HL-60/S4 treated with phorbol 12-myristate 13-acetate at 8.2 ng/mL for 4 days and 3 days (cell line): ENCODE measurements around the gene FFAR1.

ENCODE experiments used
- in situ Hi-C: fragments of 300-500 bp; cut with MboI; formaldehyde crosslinking; loops from 2 replicates; pipeline ENCODE4 v1.15.0; 2022; ENCODE audit warnings: low sequenced_read_pairs

FFAR1 gene

DNA sequence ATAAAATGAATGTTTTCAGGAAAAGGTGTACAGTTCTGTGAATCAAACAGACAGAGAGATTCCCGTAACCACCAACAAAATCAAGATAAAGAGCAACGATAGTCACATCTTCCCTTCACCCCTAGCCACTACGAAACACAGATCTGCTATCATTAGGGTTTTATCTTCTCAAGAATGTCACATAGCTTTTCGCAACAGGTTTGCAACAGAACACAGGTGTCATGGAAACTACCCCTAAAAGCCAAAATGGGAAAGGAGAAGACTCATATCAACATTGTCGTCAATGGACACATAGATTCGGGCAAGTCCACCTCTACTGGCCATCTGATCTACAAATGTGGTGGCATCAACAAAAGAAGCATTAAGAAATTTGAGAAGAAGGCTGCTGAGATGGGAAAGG lies 34.2 kb downstream of the FFAR1 start:
- in situ Hi-C loops = no loop called here

DNA sequence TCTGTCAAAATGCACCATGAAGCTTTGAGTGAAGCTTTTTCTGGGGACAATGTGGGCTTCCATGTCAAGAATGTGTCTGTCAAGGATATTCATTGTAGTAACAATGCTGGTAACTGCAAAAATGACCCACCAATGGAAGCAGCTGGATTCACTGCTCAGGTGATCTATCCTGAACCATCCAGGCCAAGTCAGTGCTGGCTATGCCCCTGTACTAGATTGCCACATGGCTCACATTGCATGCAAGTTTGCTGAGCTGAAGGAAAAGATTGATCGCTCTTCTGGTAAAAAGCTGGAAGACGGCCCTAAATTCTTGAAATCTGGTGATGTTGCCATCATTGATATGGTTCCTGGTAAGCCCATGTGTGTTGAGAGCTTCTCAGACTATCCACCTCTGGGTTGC lies 35.8 kb downstream of the FFAR1 start:
- in situ Hi-C loops = no loop called here

DNA sequence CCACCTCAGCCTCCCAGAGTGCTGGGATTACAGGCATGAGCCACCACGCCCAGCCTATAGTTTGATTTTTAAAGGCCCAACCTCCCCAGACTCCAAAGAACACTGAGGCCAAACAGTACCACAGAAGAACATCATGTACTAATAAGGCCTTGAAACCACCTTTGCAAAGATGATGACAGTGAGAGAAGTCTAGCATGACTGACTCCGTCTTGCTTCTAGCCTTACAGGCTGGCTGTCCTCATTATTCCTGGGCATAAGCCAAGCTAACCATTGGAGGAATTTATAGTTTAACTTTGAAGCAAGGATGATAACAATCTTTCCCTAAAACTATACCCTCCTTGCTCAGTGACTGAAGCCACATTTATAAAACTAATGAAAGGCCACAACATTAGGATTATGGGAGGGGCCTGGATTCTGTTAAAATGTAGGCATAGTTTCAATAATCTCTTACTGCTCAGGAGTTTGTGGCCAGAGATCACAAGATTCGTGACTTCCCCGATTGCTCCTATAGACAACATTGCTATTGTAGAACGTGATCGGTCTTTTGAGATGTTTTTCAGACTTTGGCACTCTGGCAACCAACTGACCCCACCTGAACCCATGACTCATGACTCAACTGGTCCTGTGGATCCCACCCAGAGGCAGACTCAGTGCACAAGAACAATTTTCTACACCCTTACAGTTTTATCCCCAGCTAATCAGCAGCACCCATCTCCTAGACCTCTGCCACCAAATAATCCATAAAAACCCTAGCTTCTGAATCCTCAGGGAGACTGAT lies 40.8 kb downstream of the FFAR1 start:
- in situ Hi-C loops = no loop called here

DNA sequence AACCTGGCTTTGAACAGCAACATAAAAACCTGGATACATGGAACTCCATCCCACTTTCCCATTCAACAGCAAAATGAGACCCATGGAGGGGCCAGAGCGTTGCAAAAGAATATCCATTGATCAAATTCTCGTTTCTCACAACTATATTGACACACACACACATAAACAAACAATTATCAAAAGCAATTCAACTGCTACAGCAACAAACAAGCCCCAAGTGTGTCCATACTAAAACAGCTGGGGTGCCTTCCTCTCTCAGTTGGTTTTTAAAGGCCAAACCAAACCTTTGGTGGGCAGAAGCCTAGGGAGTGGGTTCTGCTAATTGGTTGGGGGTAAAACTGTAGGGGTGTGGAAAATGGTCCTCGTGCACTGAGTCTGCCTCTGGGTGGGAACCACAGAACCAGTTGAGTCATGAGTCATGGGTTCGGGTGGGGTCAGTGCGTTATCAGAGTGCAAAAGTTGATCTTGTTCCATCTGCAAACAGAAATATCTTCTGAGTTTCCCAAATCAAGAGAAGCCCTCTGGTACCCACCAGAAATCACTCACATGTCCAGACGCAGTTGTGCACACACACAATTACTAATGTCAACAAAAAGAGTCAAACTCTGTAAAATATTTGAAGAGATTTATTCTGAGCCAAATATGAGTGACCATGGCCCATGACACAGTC lies 41.6 kb downstream of the FFAR1 start:
- in situ Hi-C loops = no loop called here

DNA sequence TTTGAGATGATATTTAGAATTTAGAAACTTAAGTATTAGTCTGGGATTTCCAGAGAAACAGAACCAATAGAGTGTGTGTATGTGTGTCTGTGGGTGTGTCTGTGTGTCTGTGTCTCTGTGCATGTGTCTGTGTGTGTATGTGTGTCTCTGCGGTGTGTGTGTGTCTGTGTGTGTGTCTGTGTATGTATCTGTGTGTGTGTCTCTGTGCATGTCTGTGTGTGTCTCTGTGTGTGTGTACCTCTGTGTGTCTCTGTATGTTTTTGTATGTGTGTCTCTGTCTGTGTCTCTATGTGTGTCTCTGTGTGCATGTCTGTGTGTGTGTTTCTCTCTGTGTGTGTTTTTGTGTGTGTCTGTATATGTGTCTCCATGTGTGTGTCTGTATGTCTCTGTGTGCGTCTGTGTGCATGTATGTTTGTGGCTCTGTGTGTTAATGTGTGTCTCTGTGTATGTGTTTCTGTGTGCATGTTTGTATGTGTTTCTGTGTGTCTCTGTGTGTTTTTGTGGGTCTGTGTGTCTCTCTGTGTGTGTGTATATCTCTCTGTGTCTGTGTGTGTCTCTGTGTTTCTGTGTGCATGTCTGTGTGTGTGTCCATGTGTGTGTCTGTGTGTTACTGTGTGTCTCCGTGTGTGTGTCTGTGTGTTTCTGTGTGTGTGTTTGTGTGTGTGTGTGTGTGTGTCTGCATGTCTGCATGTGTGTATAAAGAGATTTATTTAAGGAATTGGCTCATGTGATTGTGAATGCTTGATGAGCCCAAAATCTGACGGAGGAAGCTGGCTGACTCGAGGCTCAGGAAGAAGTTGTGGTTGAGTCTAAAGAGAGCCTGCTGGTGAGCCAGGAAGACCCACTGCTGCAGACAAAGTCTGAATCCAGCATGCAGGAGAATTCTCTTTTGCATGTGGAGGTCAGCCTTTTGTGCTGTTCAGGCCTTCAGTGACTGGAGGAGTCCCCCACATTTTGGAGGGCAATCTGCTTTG lies 45.3 kb downstream of the FFAR1 start:
- in situ Hi-C loops = no loop called here

DNA sequence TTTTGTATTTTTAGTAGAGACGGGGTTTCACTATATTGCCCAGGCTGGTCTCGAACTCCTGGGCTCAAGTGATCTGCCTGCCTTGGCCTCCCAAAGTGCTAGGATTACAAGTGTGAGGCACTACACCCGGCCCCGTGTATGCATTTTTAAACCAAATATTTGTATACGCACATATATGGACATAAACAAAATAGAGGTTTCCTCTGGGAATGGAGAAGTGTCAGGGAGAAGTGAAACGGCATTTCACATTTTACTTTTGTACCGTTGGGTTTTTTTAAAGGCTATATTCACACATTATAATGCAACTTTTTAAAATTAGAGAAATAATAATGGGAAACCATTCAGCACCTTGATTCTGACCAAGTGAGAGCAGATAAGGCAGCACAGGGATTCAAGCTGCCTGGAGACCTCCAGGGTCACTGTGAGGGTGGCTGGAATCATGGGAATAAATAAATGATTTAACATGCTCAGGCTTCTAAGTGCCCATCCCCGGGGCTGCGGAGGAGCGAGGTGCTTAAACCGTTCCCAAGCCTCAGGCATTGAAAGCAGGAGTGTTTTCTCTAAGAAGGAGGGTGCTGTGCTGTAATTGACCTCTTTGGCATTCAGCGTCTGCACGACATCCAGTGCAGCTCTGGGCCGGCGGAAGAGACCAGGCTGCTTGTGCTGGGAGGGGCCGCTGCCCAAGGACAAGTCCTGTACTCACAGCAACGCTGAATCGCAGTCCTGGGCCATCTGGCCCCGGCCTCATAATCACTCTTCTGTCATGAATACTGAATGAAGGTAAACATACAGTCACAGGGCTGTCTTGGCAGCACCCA lies 47.9 kb downstream of the FFAR1 start:
- in situ Hi-C loops = no loop called here

DNA sequence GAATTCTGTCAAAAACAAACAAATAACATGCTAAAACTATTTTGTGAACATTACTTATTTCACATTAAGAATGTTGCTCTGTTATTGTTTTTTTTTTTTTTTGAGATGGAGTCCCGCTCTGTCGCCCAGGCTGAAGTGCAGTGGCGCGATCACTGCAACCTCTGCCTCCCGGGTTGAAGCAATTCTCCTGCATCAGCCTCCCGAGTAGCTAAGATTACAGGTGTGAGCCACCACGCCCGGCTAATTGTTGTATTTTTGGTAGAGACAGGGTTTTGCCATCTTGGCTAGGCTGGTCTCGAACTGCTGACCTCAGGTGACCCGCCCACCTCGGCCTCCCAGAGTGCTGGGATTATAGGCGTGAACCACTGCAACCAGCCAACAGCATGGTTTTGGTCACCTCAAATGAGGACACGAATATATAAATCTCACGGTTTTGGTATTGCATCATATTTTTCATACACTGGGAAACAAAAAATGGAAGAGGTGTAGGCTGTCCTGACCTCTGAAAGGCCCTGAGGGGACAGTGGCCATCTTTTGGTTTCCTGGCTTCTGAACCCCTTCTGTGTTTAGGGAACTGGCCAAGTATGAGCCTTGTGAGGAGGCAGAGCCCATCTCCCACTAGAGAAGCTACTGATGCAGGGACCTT lies 48.7 kb downstream of the FFAR1 start:
- in situ Hi-C loops = no loop called here

DNA sequence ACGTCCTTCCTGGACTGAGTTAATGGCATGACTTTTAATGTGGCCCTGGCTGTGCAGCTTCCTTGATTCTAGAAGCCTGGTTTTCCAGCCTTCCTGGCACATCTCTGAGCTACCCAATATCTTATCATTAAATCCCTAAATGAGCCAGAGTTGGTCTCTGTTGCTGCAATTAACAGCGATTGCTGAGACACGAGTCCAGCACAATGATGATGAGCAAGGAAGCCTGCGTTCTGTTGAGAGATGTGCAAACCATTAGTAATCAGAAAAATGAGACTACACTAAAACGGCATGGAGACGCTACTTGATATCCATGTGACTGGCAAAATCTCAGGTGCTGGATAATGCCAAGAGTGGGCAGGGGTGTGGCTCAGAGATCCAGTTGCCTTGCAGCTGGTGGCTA lies 49.4 kb downstream of the FFAR1 start:
- in situ Hi-C loops = no loop called here
